Prostate gland (tissue), 2 donors: Measurements from ENCODE around the gene GPR18.

Experiments
- POLR2A ChIP-seq: fragments of 450-650 bp; IDR thresholded peaks from one replicate; pipeline ENCODE4 v1.6.1; 2016; ENCODE audit warnings: antibody characterized with exemption, mild to moderate bottlenecking
- POLR2AphosphoS5 ChIP-seq: sonication (generic); formaldehyde crosslinking; IDR thresholded peaks from one replicate; pipeline ENCODE4 v1.6.1; 2017; ENCODE audit warnings: antibody characterized with exemption
- TF ChIP-seq, protein P1 (sequence below), 4 experiments: fragments of 200-600 bp in 2 of 4; fragments of 450-650 bp in 2 of 4; sonication (generic) in 2 of 4; IDR thresholded peaks; 1 replicate in 3 of 4; 2 replicates in 1 of 4; pipeline ENCODE4 v1.5.1; 2016 to 2019; ENCODE audit warnings: antibody characterized with exemption in 4 of 4, mild to moderate bottlenecking in 2 of 4, moderate library complexity in 2 of 4

- TF ChIP-seq, protein P1, sequence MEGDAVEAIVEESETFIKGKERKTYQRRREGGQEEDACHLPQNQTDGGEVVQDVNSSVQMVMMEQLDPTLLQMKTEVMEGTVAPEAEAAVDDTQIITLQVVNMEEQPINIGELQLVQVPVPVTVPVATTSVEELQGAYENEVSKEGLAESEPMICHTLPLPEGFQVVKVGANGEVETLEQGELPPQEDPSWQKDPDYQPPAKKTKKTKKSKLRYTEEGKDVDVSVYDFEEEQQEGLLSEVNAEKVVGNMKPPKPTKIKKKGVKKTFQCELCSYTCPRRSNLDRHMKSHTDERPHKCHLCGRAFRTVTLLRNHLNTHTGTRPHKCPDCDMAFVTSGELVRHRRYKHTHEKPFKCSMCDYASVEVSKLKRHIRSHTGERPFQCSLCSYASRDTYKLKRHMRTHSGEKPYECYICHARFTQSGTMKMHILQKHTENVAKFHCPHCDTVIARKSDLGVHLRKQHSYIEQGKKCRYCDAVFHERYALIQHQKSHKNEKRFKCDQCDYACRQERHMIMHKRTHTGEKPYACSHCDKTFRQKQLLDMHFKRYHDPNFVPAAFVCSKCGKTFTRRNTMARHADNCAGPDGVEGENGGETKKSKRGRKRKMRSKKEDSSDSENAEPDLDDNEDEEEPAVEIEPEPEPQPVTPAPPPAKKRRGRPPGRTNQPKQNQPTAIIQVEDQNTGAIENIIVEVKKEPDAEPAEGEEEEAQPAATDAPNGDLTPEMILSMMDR (IDR thresholded peaks at IDR 0.05): no peak
- no peak for TF ChIP-seq POLR2AphosphoS5
- TF ChIP-seq POLR2A: no peak
These were observed 29.4 kb upstream of the GPR18 start for GRCh38 chr13:99287551-99287950.
